ENCODE results near the gene WNT16.

DNA sequence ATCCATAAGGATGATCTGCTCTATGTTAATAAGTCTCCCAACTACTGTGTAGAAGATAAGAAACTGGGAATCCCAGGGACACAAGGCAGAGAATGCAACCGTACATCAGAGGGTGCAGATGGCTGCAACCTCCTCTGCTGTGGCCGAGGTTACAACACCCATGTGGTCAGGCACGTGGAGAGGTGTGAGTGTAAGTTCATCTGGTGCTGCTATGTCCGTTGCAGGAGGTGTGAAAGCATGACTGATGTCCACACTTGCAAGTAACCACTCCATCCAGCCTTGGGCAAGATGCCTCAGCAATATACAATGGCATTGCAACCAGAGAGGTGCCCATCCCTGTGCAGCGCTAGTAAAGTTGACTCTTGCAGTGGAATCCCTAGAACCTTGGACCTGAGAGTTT lies 10.3 kb downstream of the WNT16 start:
- TF ChIP-seq, protein P1, sequence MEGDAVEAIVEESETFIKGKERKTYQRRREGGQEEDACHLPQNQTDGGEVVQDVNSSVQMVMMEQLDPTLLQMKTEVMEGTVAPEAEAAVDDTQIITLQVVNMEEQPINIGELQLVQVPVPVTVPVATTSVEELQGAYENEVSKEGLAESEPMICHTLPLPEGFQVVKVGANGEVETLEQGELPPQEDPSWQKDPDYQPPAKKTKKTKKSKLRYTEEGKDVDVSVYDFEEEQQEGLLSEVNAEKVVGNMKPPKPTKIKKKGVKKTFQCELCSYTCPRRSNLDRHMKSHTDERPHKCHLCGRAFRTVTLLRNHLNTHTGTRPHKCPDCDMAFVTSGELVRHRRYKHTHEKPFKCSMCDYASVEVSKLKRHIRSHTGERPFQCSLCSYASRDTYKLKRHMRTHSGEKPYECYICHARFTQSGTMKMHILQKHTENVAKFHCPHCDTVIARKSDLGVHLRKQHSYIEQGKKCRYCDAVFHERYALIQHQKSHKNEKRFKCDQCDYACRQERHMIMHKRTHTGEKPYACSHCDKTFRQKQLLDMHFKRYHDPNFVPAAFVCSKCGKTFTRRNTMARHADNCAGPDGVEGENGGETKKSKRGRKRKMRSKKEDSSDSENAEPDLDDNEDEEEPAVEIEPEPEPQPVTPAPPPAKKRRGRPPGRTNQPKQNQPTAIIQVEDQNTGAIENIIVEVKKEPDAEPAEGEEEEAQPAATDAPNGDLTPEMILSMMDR (IDR thresholded peaks at IDR 0.05; ENCODE audit: poor library complexity): no peak
- TF ChIP-seq EZH2 (IDR thresholded peaks at IDR 0.05; ENCODE audit: borderline replicate concordance): no peak
